HEK293 (cell line): ENCODE measurements around the gene NUP107.

ENCODE experiments used
- CTCF ChIA-PET: fragments of 350-600 bp; formaldehyde crosslinking; extraction: SDS; loops from one replicate; lab custom pipeline; 2021; ENCODE audit warnings: antibody characterized with exemption; lab: Yijun Ruan, JAX
- POLR2A ChIA-PET: fragments of 300-600 bp; formaldehyde crosslinking; extraction: SDS; loops from one replicate; lab custom pipeline; 2020; ENCODE audit warnings: antibody characterized with exemption, inconsistent platforms; lab: Yijun Ruan, JAX
- H3K27ac ChIP-seq: fragments of 200-500 bp; sonication (Bioruptor generic); 2 replicates; pipeline ENCODE4 v1.5.1; 2014; ENCODE audit warnings: low read depth, low read length, control low read depth, inconsistent platforms; ENCODE audit errors: extremely low read depth
- H3K36me3 ChIP-seq, 2 experiments: fragments of 200-500 bp in 1 of 2; sonication (Bioruptor generic) in 1 of 2; 1 replicate in 1 of 2; 2 replicates in 1 of 2; pipeline ENCODE4 v1.5.1; 2014 to 2017; ENCODE audit warnings: inconsistent platforms in 2 of 2, low read length in 2 of 2; ENCODE audit not compliant: control insufficient read depth in 2 of 2, insufficient read depth in 1 of 2
- H3K4me1 ChIP-seq: fragments of 200-500 bp; sonication (Bioruptor generic); 2 replicates; pipeline ENCODE4 v1.5.1; 2014; ENCODE audit warnings: mild to moderate bottlenecking, low read length, inconsistent platforms; ENCODE audit not compliant: control insufficient read depth, insufficient read depth
- H3K4me3 ChIP-seq: 2 replicates; pipeline ENCODE4 v1.5.1; 2011; ENCODE audit warnings: low read depth, mild to moderate bottlenecking, control low read depth, low read length, moderate library complexity
- H3K9me3 ChIP-seq: fragments of 200-500 bp; sonication (Bioruptor generic); 2 replicates; pipeline ENCODE4 v1.5.1; 2014; ENCODE audit warnings: low read depth, low read length, inconsistent platforms; ENCODE audit not compliant: control insufficient read depth, insufficient read depth
- EGR2 ChIP-seq: fragments of 450-650 bp; formaldehyde crosslinking; IDR thresholded peaks from 2 replicates; pipeline ENCODE4 v1.5.1; 2016; ENCODE audit warnings: low read depth, missing biosample characterization, missing genetic modification characterization
- HOXD13 ChIP-seq: sonication (generic); formaldehyde crosslinking; IDR thresholded peaks from 2 replicates; pipeline ENCODE4 v1.8.0; 2022; ENCODE audit warnings: missing genetic modification reagents, borderline replicate concordance
- KLF1 ChIP-seq: fragments of 450-650 bp; formaldehyde crosslinking; IDR thresholded peaks from 2 replicates; pipeline ENCODE4 v1.5.1; 2016; ENCODE audit warnings: missing biosample characterization, missing genetic modification characterization
- PRDM4 ChIP-seq: fragments of 450-650 bp; formaldehyde crosslinking; IDR thresholded peaks from 2 replicates; pipeline ENCODE4 v1.5.1; 2017; ENCODE audit warnings: missing biosample characterization, missing genetic modification characterization
- SALL2 ChIP-seq: fragments of 450-650 bp; formaldehyde crosslinking; IDR thresholded peaks from 2 replicates; pipeline ENCODE4 v1.5.0; 2017; ENCODE audit warnings: missing biosample characterization, mild to moderate bottlenecking, missing genetic modification characterization, borderline replicate concordance
- SCRT2 ChIP-seq: fragments of 450-650 bp; formaldehyde crosslinking; IDR thresholded peaks from 2 replicates; pipeline ENCODE4 v1.5.1; 2016; ENCODE audit warnings: missing biosample characterization, missing genetic modification characterization
- ZNF121 ChIP-seq: fragments of 450-650 bp; formaldehyde crosslinking; IDR thresholded peaks from 2 replicates; pipeline ENCODE4 v1.5.1; 2016; ENCODE audit warnings: missing biosample characterization, missing genetic modification characterization
- ZNF211 ChIP-seq: fragments of 450-650 bp; formaldehyde crosslinking; IDR thresholded peaks from 2 replicates; pipeline ENCODE4 v1.5.1; 2016; ENCODE audit warnings: low read depth, missing biosample characterization, missing genetic modification characterization
- ZNF292 ChIP-seq: fragments of 450-650 bp; formaldehyde crosslinking; IDR thresholded peaks from 2 replicates; pipeline ENCODE4 v1.5.1; 2016; ENCODE audit warnings: low read depth, missing biosample characterization, missing genetic modification characterization, borderline replicate concordance
- ZNF433 ChIP-seq: fragments of 450-650 bp; formaldehyde crosslinking; IDR thresholded peaks from 2 replicates; pipeline ENCODE4 v1.5.1; 2016; ENCODE audit warnings: missing biosample characterization, missing genetic modification characterization, low read depth
- ZNF560 ChIP-seq: fragments of 450-650 bp; formaldehyde crosslinking; IDR thresholded peaks from 2 replicates; pipeline ENCODE4 v1.5.1; 2017; ENCODE audit warnings: missing biosample characterization, missing genetic modification characterization, borderline replicate concordance
- ZNF561 ChIP-seq: fragments of 450-650 bp; IDR thresholded peaks from 2 replicates; pipeline ENCODE4 v1.5.1; 2018; ENCODE audit warnings: missing biosample characterization, missing genetic modification characterization, borderline replicate concordance
- ZNF600 ChIP-seq: fragments of 450-650 bp; formaldehyde crosslinking; IDR thresholded peaks from 2 replicates; pipeline ENCODE4 v1.5.1; 2016; ENCODE audit warnings: missing biosample characterization, missing genetic modification characterization
- ZNF660 ChIP-seq: fragments of 450-650 bp; IDR thresholded peaks from 2 replicates; pipeline ENCODE4 v1.5.1; 2018; ENCODE audit warnings: missing biosample characterization, mild to moderate bottlenecking, missing genetic modification characterization
- ZNF670 ChIP-seq: fragments of 450-650 bp; formaldehyde crosslinking; IDR thresholded peaks from 2 replicates; pipeline ENCODE4 v1.5.1; 2016; ENCODE audit warnings: missing biosample characterization, missing genetic modification characterization, low read depth
- ZNF704 ChIP-seq: fragments of 450-650 bp; formaldehyde crosslinking; IDR thresholded peaks from 2 replicates; pipeline ENCODE4 v1.5.1; 2016; ENCODE audit warnings: missing biosample characterization, missing genetic modification characterization
- TF ChIP-seq, protein P1 (sequence below): fragments of 450-650 bp; IDR thresholded peaks from 2 replicates; pipeline ENCODE4 v1.5.1; 2018; ENCODE audit warnings: missing biosample characterization, missing genetic modification characterization
- TF ChIP-seq, protein P2 (sequence below): fragments of 450-650 bp; formaldehyde crosslinking; conservative IDR thresholded peaks from 2 replicates; pipeline ENCODE4 v1.5.1; 2016; ENCODE audit warnings: low read depth, missing biosample characterization, missing genetic modification characterization

The NUP107 gene

DNA sequence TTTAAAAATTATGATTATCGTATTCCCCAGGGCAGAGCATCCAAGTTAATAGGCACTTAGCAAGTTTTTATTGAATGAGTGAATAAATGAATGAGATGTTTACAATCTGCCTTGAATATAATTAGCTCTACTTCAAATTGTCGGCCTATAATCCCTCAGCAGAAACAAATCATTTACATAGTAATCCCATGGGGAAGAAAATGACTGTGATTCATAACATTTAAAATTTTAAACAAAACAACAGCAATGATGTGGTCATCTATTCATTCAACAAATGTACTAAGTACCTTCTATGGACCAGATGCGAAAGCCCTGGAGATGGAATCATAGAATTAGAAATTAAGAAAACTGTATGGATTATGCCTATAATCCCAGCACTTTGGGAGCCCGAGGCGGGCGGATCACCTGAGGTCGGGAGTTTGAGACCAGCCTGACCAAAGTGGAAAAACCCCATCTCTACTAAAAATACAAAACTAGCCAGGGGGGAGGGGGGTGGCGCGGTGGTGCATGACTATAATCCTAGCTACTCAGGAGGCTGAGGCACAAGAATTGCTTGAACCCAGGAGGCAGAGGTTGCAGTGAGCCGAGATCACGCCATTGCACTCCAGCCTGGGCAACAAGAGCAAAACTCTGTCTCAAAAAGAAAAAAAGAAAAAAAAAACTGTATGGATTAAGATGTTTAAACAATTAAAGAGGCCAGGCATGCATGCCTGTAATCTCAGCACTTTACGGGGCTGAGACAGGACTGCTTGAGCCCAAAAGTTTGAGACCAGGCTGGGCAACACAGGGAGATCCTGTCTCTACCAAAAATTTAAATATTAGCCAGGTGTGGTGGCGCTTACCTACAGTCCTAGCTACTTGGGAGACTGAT is 103.5 kb downstream of the NUP107 start:
- peaks cover 4% of the 10 kb centered on the region; the same call in 1 of the 2 replicates for H3K4me1 ChIP-seq
- ChIA-PET POLR2A (no interaction called here), CTCF (no interaction called here)
- no peak overlapping the region for H3K27ac ChIP-seq
- no peaks in the 10 kb centered on the region for H3K36me3 ChIP-seq
- no peak overlapping the region for H3K4me3 ChIP-seq
- no peak for TF ChIP-seq KLF1 (tag by site-specific recombination)
- no peak for TF ChIP-seq ZNF561 (tag by site-specific recombination)
- TF ChIP-seq SALL2 (tag by site-specific recombination), result no peak
- no peak for TF ChIP-seq ZNF704
- no peak for TF ChIP-seq SCRT2 (tag by site-specific recombination)
- TF ChIP-seq EGR2, result no peak
- TF ChIP-seq ZNF292 (tag by site-specific recombination), result no peak
- no peak for TF ChIP-seq ZNF600 (tag by site-specific recombination)
- no peak for TF ChIP-seq ZNF560 (tag by site-specific recombination)
- no peak for TF ChIP-seq ZNF660 (tag by site-specific recombination)
- TF ChIP-seq, protein P1, sequence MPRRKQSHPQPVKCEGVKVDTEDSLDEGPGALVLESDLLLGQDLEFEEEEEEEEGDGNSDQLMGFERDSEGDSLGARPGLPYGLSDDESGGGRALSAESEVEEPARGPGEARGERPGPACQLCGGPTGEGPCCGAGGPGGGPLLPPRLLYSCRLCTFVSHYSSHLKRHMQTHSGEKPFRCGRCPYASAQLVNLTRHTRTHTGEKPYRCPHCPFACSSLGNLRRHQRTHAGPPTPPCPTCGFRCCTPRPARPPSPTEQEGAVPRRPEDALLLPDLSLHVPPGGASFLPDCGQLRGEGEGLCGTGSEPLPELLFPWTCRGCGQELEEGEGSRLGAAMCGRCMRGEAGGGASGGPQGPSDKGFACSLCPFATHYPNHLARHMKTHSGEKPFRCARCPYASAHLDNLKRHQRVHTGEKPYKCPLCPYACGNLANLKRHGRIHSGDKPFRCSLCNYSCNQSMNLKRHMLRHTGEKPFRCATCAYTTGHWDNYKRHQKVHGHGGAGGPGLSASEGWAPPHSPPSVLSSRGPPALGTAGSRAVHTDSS (tag by site-specific recombination), result no peak
- no peak for TF ChIP-seq PRDM4 (tag by site-specific recombination)
- TF ChIP-seq HOXD13 (CRISPR knock-in tag), result no peak
- no peak for TF ChIP-seq ZNF211 (tag by site-specific recombination)
- TF ChIP-seq ZNF670 (tag by site-specific recombination), result no peak
- no peak for TF ChIP-seq ZNF433
- H3K9me3 ChIP-seq, result no peaks in the 10 kb centered on the region

- peaks cover 4% of the 10 kb centered on the region; the same call in 1 of the 2 replicates for H3K4me1 ChIP-seq
- H3K36me3 ChIP-seq, result no peaks in the 10 kb centered on the region
- POLR2A ChIA-PET, result no interaction called here
- CTCF ChIA-PET, result no interaction called here
- no peaks in the 10 kb centered on the region for H3K9me3 ChIP-seq
- H3K4me3 ChIP-seq, result no peak overlapping the region
- H3K27ac ChIP-seq, result no peak overlapping the region
- TF ChIP-seq, protein P2, sequence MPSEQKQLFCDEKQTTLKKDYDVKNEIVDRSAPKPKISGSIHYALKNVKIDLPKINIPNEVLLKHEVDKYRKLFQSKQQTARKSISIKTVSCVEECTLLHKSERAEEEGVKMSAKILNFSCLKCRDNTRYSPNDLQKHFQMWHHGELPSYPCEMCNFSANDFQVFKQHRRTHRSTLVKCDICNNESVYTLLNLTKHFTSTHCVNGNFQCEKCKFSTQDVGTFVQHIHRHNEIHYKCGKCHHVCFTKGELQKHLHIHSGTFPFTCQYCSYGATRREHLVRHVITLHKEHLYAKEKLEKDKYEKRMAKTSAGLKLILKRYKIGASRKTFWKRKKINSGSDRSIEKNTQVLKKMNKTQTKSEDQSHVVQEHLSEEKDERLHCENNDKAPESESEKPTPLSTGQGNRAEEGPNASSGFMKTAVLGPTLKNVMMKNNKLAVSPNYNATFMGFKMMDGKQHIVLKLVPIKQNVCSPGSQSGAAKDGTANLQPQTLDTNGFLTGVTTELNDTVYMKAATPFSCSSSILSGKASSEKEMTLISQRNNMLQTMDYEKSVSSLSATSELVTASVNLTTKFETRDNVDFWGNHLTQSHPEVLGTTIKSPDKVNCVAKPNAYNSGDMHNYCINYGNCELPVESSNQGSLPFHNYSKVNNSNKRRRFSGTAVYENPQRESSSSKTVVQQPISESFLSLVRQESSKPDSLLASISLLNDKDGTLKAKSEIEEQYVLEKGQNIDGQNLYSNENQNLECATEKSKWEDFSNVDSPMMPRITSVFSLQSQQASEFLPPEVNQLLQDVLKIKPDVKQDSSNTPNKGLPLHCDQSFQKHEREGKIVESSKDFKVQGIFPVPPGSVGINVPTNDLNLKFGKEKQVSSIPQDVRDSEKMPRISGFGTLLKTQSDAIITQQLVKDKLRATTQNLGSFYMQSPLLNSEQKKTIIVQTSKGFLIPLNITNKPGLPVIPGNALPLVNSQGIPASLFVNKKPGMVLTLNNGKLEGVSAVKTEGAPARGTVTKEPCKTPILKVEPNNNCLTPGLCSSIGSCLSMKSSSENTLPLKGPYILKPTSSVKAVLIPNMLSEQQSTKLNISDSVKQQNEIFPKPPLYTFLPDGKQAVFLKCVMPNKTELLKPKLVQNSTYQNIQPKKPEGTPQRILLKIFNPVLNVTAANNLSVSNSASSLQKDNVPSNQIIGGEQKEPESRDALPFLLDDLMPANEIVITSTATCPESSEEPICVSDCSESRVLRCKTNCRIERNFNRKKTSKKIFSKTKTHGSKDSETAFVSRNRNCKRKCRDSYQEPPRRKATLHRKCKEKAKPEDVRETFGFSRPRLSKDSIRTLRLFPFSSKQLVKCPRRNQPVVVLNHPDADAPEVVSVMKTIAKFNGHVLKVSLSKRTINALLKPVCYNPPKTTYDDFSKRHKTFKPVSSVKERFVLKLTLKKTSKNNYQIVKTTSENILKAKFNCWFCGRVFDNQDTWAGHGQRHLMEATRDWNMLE (tag by site-specific recombination), result no peak
- peak; percentile 69; the same call in 1 of the 2 replicates for TF ChIP-seq ZNF121
These were observed 104.1 kb downstream of the NUP107 start for GRCh38 chr12:68790952-68791234.
